HepG2 (cell line): Measurements from ENCODE around the gene ZBTB20. TPM values are rescaled to one million over a fixed set of nuclear protein-coding genes. Genes with fewer than 3 reads are reported as not detected.

Source experiments
- BCL3 ChIP-seq: sonication (generic); formaldehyde crosslinking; IDR thresholded peaks from 2 replicates; pipeline ENCODE4 v1.5.1; 2020; ENCODE audit warnings: mild to moderate bottlenecking, missing genetic modification reagents, moderate library complexity
- CC2D1A ChIP-seq: sonication (generic); formaldehyde crosslinking; IDR thresholded peaks from 2 replicates; pipeline ENCODE4 v1.8.1; 2023; ENCODE audit warnings: mild to moderate bottlenecking, missing genetic modification reagents
- CREM ChIP-seq, 2 experiments: sonication (generic) in 1 of 2; formaldehyde crosslinking in 1 of 2; IDR thresholded peaks; 2 replicates each; pipeline versions ENCODE4 v1.4.0 to v1.6.1; 2016 to 2020; ENCODE audit warnings: antibody characterized with exemption in 1 of 2, mild to moderate bottlenecking in 1 of 2, missing genetic modification reagents in 1 of 2
- CTCF ChIP-seq: sonication (generic); formaldehyde crosslinking; IDR thresholded peaks from 2 replicates; pipeline ENCODE4 v1.5.0; 2020; ENCODE audit warnings: mild to moderate bottlenecking, missing genetic modification reagents, moderate library complexity
- GMEB1 ChIP-seq: sonication (generic); formaldehyde crosslinking; IDR thresholded peaks from 2 replicates; pipeline ENCODE4 v1.5.1; 2020; ENCODE audit warnings: missing genetic modification reagents, mild to moderate bottlenecking, borderline replicate concordance
- GTF3A ChIP-seq: sonication (generic); formaldehyde crosslinking; conservative IDR thresholded peaks from 2 replicates; pipeline ENCODE4 v1.4.0; 2020; ENCODE audit warnings: mild to moderate bottlenecking, missing genetic modification reagents
- HIVEP1 ChIP-seq: sonication (generic); formaldehyde crosslinking; IDR thresholded peaks from 2 replicates; pipeline ENCODE4 v1.4.0; 2020; ENCODE audit warnings: mild to moderate bottlenecking, missing genetic modification reagents
- HOMEZ ChIP-seq: IDR thresholded peaks from 2 replicates; pipeline ENCODE4 v1.6.1; 2016; ENCODE audit warnings: low read depth
- JARID2 ChIP-seq: sonication (generic); formaldehyde crosslinking; IDR thresholded peaks from 2 replicates; pipeline ENCODE4 v1.8.1; 2023; ENCODE audit warnings: missing genetic modification reagents, inconsistent platforms; ENCODE audit not compliant: insufficient replicate concordance
- NR2F1 ChIP-seq, 2 experiments: fragments of 450-650 bp in 1 of 2; formaldehyde crosslinking in 1 of 2; IDR thresholded peaks; 2 replicates each; pipeline versions ENCODE4 v1.5.0 to v1.6.1; 2016 to 2020; ENCODE audit warnings: mild to moderate bottlenecking in 1 of 2, missing compliant biosample characterization in 1 of 2, missing genetic modification reagents in 1 of 2, moderate library complexity in 1 of 2
- RARA ChIP-seq: IDR thresholded peaks from 2 replicates; pipeline ENCODE4 v1.6.1; 2016; ENCODE audit warnings: missing genetic modification reagents, missing compliant biosample characterization
- SMAD3 ChIP-seq: sonication (generic); formaldehyde crosslinking; IDR thresholded peaks from 2 replicates; pipeline ENCODE4 v1.4.0; 2020; ENCODE audit warnings: missing genetic modification reagents
- SMC3 ChIP-seq: IDR thresholded peaks from 2 replicates; pipeline ENCODE4 v1.6.1; 2011; ENCODE audit warnings: low read length, improper control_type of control experiment
- SOX13 ChIP-seq, 3 experiments: fragments of 450-650 bp in 1 of 3; sonication (generic) in 1 of 3; formaldehyde crosslinking in 1 of 3; IDR thresholded peaks in 2 of 3; conservative IDR thresholded peaks in 1 of 3; 2 replicates each; pipeline versions ENCODE4 v1.5.0 to v1.6.1; 2016 to 2020; ENCODE audit warnings: antibody characterized with exemption in 1 of 3, mild to moderate bottlenecking in 1 of 3, missing compliant biosample characterization in 1 of 3, missing genetic modification reagents in 1 of 3, moderate library complexity in 1 of 3
- ZIK1 ChIP-seq: sonication (generic); formaldehyde crosslinking; IDR thresholded peaks from 2 replicates; pipeline ENCODE4 v1.5.0; 2020; ENCODE audit warnings: mild to moderate bottlenecking, low read depth, missing genetic modification reagents, borderline replicate concordance
- ZKSCAN8 ChIP-seq: IDR thresholded peaks from 2 replicates; pipeline ENCODE4 v1.6.1; 2016; ENCODE audit warnings: borderline replicate concordance, missing genetic modification reagents, missing compliant biosample characterization
- ZNF24 ChIP-seq: fragments of 450-650 bp; IDR thresholded peaks from 2 replicates; pipeline ENCODE4 v1.6.1; 2017; ENCODE audit warnings: antibody characterized with exemption, mild to moderate bottlenecking
- ZNF362 ChIP-seq: sonication (generic); formaldehyde crosslinking; IDR thresholded peaks from 2 replicates; pipeline ENCODE4 v1.4.0; 2020; ENCODE audit warnings: missing genetic modification reagents, mild to moderate bottlenecking, borderline replicate concordance
- ZNF569 ChIP-seq: sonication (generic); formaldehyde crosslinking; IDR thresholded peaks from 2 replicates; pipeline ENCODE4 v1.5.0; 2020; ENCODE audit warnings: mild to moderate bottlenecking, missing genetic modification reagents, moderate library complexity, borderline replicate concordance
- ZNF652 ChIP-seq: IDR thresholded peaks from 2 replicates; pipeline ENCODE4 v1.6.1; 2016; ENCODE audit warnings: low read depth, borderline replicate concordance
- ZNF792 ChIP-seq: IDR thresholded peaks from 2 replicates; pipeline ENCODE4 v1.6.1; 2016
- polyA plus RNA-seq, 8 experiments: library from polyadenylated mRNA; depleted of rRNA in 3 of 8; stranded (reverse) in 7 of 8; unstranded in 1 of 8; fragments of >200 nt; fragmentation: Illumina TruSeq in 4 of 8; extraction: Trizol in 4 of 8; gene quantifications; 2 replicates each; pipeline versions ENCODE4 v1.2.1 to v1.2.3, GENCODE V29; 2011 to 2016; ENCODE audit warnings: low read depth in 4 of 8, missing spikeins in 1 of 8, mixed read lengths in 1 of 8; ENCODE audit not compliant: insufficient read depth in 1 of 8
- total RNA-seq, 5 experiments: library from RNA; depleted of rRNA; stranded (reverse); fragments of >200 nt; fragmentation: Illumina TruSeq; extraction: Trizol; gene quantifications; 2 replicates each; pipeline ENCODE4 v1.2.3, GENCODE V29; 2016; ENCODE audit warnings: low read depth in 1 of 5

ZBTB20 gene
- total and polyA plus RNA-seq, 2 of the 13 experiments (the other 11 are each of a cell fraction or from before 2014, with no cell fraction given) = 1.9 to 8.8 TPM

- TF ChIP-seq ZNF362 (CRISPR knock-in tag) (peak; percentile 73; the same call in 1 of the 2 replicates), SOX13 (IDR thresholded peaks at IDR 0.05) (no peak), SOX13 (CRISPR knock-in tag; conservative IDR thresholded peaks at IDR 0.05 in 1 of 2, IDR thresholded peaks at IDR 0.05 in 1 of 2) (peak in 1 of 2 experiments; percentile 48; a peak in 2 of 4 replicates), ZNF24 (no peak), BCL3 (no peak), GTF3A (CRISPR knock-in tag) (no peak), JARID2 (CRISPR knock-in tag) (no peak), ZNF652 (CRISPR knock-in tag) (no peak), ZNF569 (0 out of 2 replicates have a peak, but pooled peaks have one; percentile 15), RARA (peak; percentile 59), ZIK1 (CRISPR knock-in tag) (no peak), CTCF (CRISPR knock-in tag) (peak; percentile 42), ZNF792 (CRISPR knock-in tag) (no peak), ZKSCAN8 (CRISPR knock-in tag) (no peak), HOMEZ (CRISPR knock-in tag) (0 out of 2 replicates have a peak, but pooled peaks have one; percentile 25), CC2D1A (no peak), SMC3 (peak; percentile 13; the same call in 1 of the 2 replicates), SMAD3 (no peak), HIVEP1 (no peak), CREM (IDR thresholded peaks at IDR 0.05) (0 out of 2 replicates have a peak, but pooled peaks have one; percentile 11), CREM (CRISPR knock-in tag; IDR thresholded peaks at IDR 0.05) (no peak), GMEB1 (CRISPR knock-in tag) (no peak), NR2F1 (CRISPR knock-in tag; IDR thresholded peaks at IDR 0.05) (no peak)
These were observed 439.7 kb downstream of the ZBTB20 start (continued) for GRCh38 chr3:114707252-114707860.
